Mesenchymal stem cell (in vitro differentiated cells and primary cell): ENCODE data around the gene RBM12.
A peak's percentile ranks its signal among the peaks of the same experiment; 100 is the strongest.

Source experiments
- DNase-seq: peaks from one replicate; pipeline ENCODE4 v3.0.0-alpha.2; 2013
- H2AFZ ChIP-seq: one replicate; pipeline ENCODE4 v1.6.1; 2013; ENCODE audit warnings: low read depth, mild to moderate bottlenecking, control low read depth, inconsistent platforms, low read length, moderate library complexity
- H2AK5ac ChIP-seq: 2 replicates; pipeline ENCODE4 v1.6.1; 2013; ENCODE audit warnings: low read length, moderate library complexity, mild to moderate bottlenecking, inconsistent platforms; ENCODE audit not compliant: severe bottlenecking
- H2BK120ac ChIP-seq: one replicate; pipeline ENCODE4 v1.6.1; 2013; ENCODE audit warnings: low read depth, mild to moderate bottlenecking, inconsistent platforms, low read length, moderate library complexity
- H2BK12ac ChIP-seq, 2 experiments: one replicate each; pipeline ENCODE4 v1.6.1; 2013; ENCODE audit warnings: inconsistent platforms in 2 of 2, low read length in 2 of 2, mild to moderate bottlenecking in 2 of 2, moderate library complexity in 2 of 2, control low read depth in 1 of 2
- H2BK15ac ChIP-seq: one replicate; pipeline ENCODE4 v1.6.1; 2013; ENCODE audit warnings: mild to moderate bottlenecking, low read depth, inconsistent platforms; ENCODE audit not compliant: poor library complexity, severe bottlenecking
- H2BK5ac ChIP-seq: 2 replicates; pipeline ENCODE4 v1.6.1; 2013; ENCODE audit warnings: low read depth, mild to moderate bottlenecking, low read length, control low read depth, inconsistent platforms; ENCODE audit not compliant: poor library complexity, severe bottlenecking
- H3K14ac ChIP-seq, 2 experiments: one replicate each; pipeline ENCODE4 v1.6.1; 2013; ENCODE audit warnings: inconsistent platforms in 2 of 2, low read length in 2 of 2, control low read depth in 1 of 2, mild to moderate bottlenecking in 1 of 2, moderate library complexity in 1 of 2
- H3K18ac ChIP-seq, 2 experiments: one replicate each; pipeline ENCODE4 v1.6.1; 2013; ENCODE audit warnings: inconsistent platforms in 2 of 2, low read length in 2 of 2, control low read depth in 1 of 2, low read depth in 1 of 2, mild to moderate bottlenecking in 1 of 2
- H3K23ac ChIP-seq, 2 experiments: one replicate each; pipeline ENCODE4 v1.6.1; 2013; ENCODE audit warnings: inconsistent platforms in 2 of 2, low read length in 2 of 2, mild to moderate bottlenecking in 2 of 2, moderate library complexity in 2 of 2, control low read depth in 1 of 2
- H3K27ac ChIP-seq: 2 replicates; pipeline ENCODE4 v1.5.1; 2013; ENCODE audit warnings: mild to moderate bottlenecking, moderate library complexity, low read length, control low read depth, inconsistent platforms; ENCODE audit not compliant: poor library complexity, severe bottlenecking
- H3K27me3 ChIP-seq, 2 experiments: 2 replicates each; pipeline versions ENCODE4 v1.6.1 to v1.7.0; 2013; ENCODE audit warnings: low read length in 2 of 2, mild to moderate bottlenecking in 2 of 2, moderate library complexity in 2 of 2, control low read depth in 1 of 2, inconsistent platforms in 1 of 2; ENCODE audit not compliant: control insufficient read depth in 1 of 2, insufficient read depth in 1 of 2
- H3K36me3 ChIP-seq, 2 experiments: 2 replicates each; pipeline versions ENCODE4 v1.6.1 to v1.7.0; 2013; ENCODE audit warnings: low read length in 2 of 2, control low read depth in 1 of 2, inconsistent platforms in 1 of 2, low read depth in 1 of 2, mild to moderate bottlenecking in 1 of 2; ENCODE audit not compliant: insufficient read depth in 2 of 2, control insufficient read depth in 1 of 2
- H3K4ac ChIP-seq, 2 experiments: one replicate each; pipeline ENCODE4 v1.6.1; 2013; ENCODE audit warnings: inconsistent platforms in 2 of 2, low read length in 2 of 2, mild to moderate bottlenecking in 2 of 2, moderate library complexity in 2 of 2, control low read depth in 1 of 2, low read depth in 1 of 2
- H3K4me1 ChIP-seq: 2 replicates; pipeline ENCODE4 v1.6.1; 2013; ENCODE audit warnings: low read depth, low read length, control low read depth; ENCODE audit not compliant: control insufficient read depth, insufficient read depth
- H3K4me2 ChIP-seq: 2 replicates; pipeline ENCODE4 v1.6.1; 2013; ENCODE audit warnings: low read length, mild to moderate bottlenecking, inconsistent platforms; ENCODE audit not compliant: poor library complexity, severe bottlenecking
- H3K4me3 ChIP-seq, 2 experiments: 2 replicates each; pipeline versions ENCODE4 v1.5.1 to v1.7.0; 2013; ENCODE audit warnings: low read length in 2 of 2, mild to moderate bottlenecking in 2 of 2, control low read depth in 1 of 2, low read depth in 1 of 2; ENCODE audit not compliant: insufficient read depth in 1 of 2
- H3K79me1 ChIP-seq: replicated peaks from 2 replicates; pipeline ENCODE4 v1.6.1; 2013; ENCODE audit warnings: mild to moderate bottlenecking, control low read depth, low read length, inconsistent platforms; ENCODE audit not compliant: poor library complexity, severe bottlenecking
- H3K9ac ChIP-seq: 2 replicates; pipeline ENCODE4 v1.7.0; 2013; ENCODE audit warnings: mild to moderate bottlenecking, low read length, moderate library complexity
- H3K9me3 ChIP-seq: 2 replicates; pipeline ENCODE4 v1.7.0; 2013; ENCODE audit warnings: mild to moderate bottlenecking, low read length; ENCODE audit not compliant: control insufficient read depth
- H4K8ac ChIP-seq: one replicate; pipeline ENCODE4 v1.6.1; 2013; ENCODE audit warnings: inconsistent platforms, mild to moderate bottlenecking, low read length, moderate library complexity
- H4K91ac ChIP-seq: one replicate; pipeline ENCODE4 v1.6.1; 2013; ENCODE audit warnings: mild to moderate bottlenecking, low read length, inconsistent platforms
- WGBS: methylation state at CpG from one replicate; pipeline ENCODE4 v1.1.7; 2013; ENCODE audit warnings: mixed read lengths; 5-methylcytosine and 5-hydroxymethylcytosine counted together

RBM12 gene

GRCh38 chr20:35665949-35666288, 1.2 kb upstream of the RBM12 start:
- Histone ChIP-seq H2BK12ac (no peak overlapping the region), H3K23ac (no peak overlapping the region), H3K79me1 (peaks cover 2% of the 10 kb centered on the region), H3K14ac (no peak overlapping the region), H3K4me2 (no peak overlapping the region), H3K9me3 (no peaks in the 10 kb centered on the region), H2BK5ac (no peak overlapping the region), H3K18ac (no peak overlapping the region), H3K4ac (no peak overlapping the region), H3K27ac (no peak overlapping the region), H2AK5ac (no peak overlapping the region), H2BK120ac (no peak overlapping the region), H3K27me3 (no peaks in the 10 kb centered on the region), H2AFZ (no peak overlapping the region), H3K4me1 (no peaks in the 10 kb centered on the region), H3K4me3 (no peak overlapping the region), H4K91ac (no peak overlapping the region), H2BK15ac (no peak overlapping the region), H3K9ac (no peak overlapping the region), H3K36me3 (peaks cover 16 to 29% of the 10 kb centered on the region in 2 experiments), H4K8ac (no peak overlapping the region)
- no peak for DNase-seq
- WGBS: 97% methylated on average over 13 of the region's 17 CpGs

GRCh38 chr20:35663516-35664465, 909 bp downstream of the RBM12 start:
- DNase-seq: peak; percentile 55
- H4K91ac ChIP-seq: peak overlapping the region; percentile 40
- no peaks in the 10 kb centered on the region for H3K27me3 ChIP-seq
- H4K8ac ChIP-seq: peak overlapping the region; percentile 74
- H2BK15ac ChIP-seq: no peak overlapping the region
- H2BK12ac ChIP-seq: peak overlapping the region in 1 of 2 experiments; percentile 76
- peak overlapping the region; percentile 51 to 97 for H3K14ac ChIP-seq
- WGBS: under 1% methylated on average over 28 of the region's 28 CpGs
- H2BK120ac ChIP-seq: peak overlapping the region; percentile 21
- peaks cover 7 to 8% of the 10 kb centered on the region in 2 experiments for H3K36me3 ChIP-seq
- H3K9ac ChIP-seq: peak overlapping the region; percentile 98
- peak overlapping the region; percentile 29 to 100 for H3K18ac ChIP-seq
- H3K23ac ChIP-seq: peak overlapping the region; percentile 3 to 97
- peak overlapping the region; percentile 18 to 96 for H3K4ac ChIP-seq
- H2AFZ ChIP-seq: peak overlapping the region; percentile 66
- peak overlapping the region; percentile 83 to 95 for H3K4me3 ChIP-seq
- peak overlapping the region; percentile 16 for H2AK5ac ChIP-seq
- H3K27ac ChIP-seq: peak overlapping the region; percentile 41
- H3K9me3 ChIP-seq: no peaks in the 10 kb centered on the region
- no peaks in the 10 kb centered on the region for H3K79me1 ChIP-seq
- peak overlapping the region; percentile 97 for H3K4me2 ChIP-seq
- H2BK5ac ChIP-seq: peak overlapping the region; percentile 36
- H3K4me1 ChIP-seq: peaks cover 3% of the 10 kb centered on the region

GRCh38 chr20:35662551-35662950, 2.1 kb downstream of the RBM12 start:
- no peaks in the 10 kb centered on the region for H3K9me3 ChIP-seq
- H3K27ac ChIP-seq: no peak overlapping the region
- no peak overlapping the region for H3K4ac ChIP-seq
- H3K27me3 ChIP-seq: no peaks in the 10 kb centered on the region
- H2AK5ac ChIP-seq: no peak overlapping the region
- no peak overlapping the region for H4K91ac ChIP-seq
- no peak overlapping the region for H2BK5ac ChIP-seq
- peak overlapping the region in 1 of 2 experiments; percentile 95 for H3K4me3 ChIP-seq
- peaks cover 0 to 4% of the 10 kb centered on the region in 2 experiments for H3K36me3 ChIP-seq
- H3K18ac ChIP-seq: no peak overlapping the region
- no peak overlapping the region for H4K8ac ChIP-seq
- H2BK15ac ChIP-seq: no peak overlapping the region
- no peak overlapping the region for H2BK120ac ChIP-seq
- H3K14ac ChIP-seq: no peak overlapping the region
- DNase-seq: no peak
- WGBS: 11% methylated on average over 2 of the region's 2 CpGs
- H3K4me2 ChIP-seq: peak overlapping the region; percentile 48
- H3K79me1 ChIP-seq: no peaks in the 10 kb centered on the region
- H2AFZ ChIP-seq: no peak overlapping the region
- H3K4me1 ChIP-seq: peaks cover 5% of the 10 kb centered on the region
- no peak overlapping the region for H2BK12ac ChIP-seq
- H3K9ac ChIP-seq: peak overlapping the region; percentile 98
- H3K23ac ChIP-seq: no peak overlapping the region

- Histone ChIP-seq H3K9me3 (no peaks in the 10 kb centered on the region), H3K4me3 (peak overlapping the region in 1 of 2 experiments; percentile 95), H2AFZ (no peak overlapping the region), H3K9ac (peak overlapping the region; percentile 98), H3K27ac (no peak overlapping the region), H4K91ac (no peak overlapping the region), H2AK5ac (no peak overlapping the region), H2BK15ac (no peak overlapping the region), H3K79me1 (no peaks in the 10 kb centered on the region), H3K4me1 (peaks cover 5% of the 10 kb centered on the region), H3K14ac (no peak overlapping the region), H3K4me2 (no peak overlapping the region), H3K23ac (no peak overlapping the region), H3K4ac (no peak overlapping the region), H3K27me3 (no peaks in the 10 kb centered on the region), H4K8ac (no peak overlapping the region), H3K36me3 (peaks cover 0 to 4% of the 10 kb centered on the region in 2 experiments), H2BK12ac (no peak overlapping the region), H3K18ac (no peak overlapping the region), H2BK120ac (no peak overlapping the region), H2BK5ac (no peak overlapping the region)
- DNase-seq: no peak
- WGBS: 74% methylated on average over 3 of the region's 3 CpGs
These were observed 2.8 kb downstream of the RBM12 start for GRCh38 chr20:35661908-35662307.
